ENCODE results near the gene KLHL36. TPM values are rescaled to one million over a fixed set of nuclear protein-coding genes. Genes with fewer than 3 reads are reported as not detected.

The KLHL36 gene
- total RNA-seq, 2 donors from 2014 or later, result 45.1 to 61.8 TPM

DNA sequence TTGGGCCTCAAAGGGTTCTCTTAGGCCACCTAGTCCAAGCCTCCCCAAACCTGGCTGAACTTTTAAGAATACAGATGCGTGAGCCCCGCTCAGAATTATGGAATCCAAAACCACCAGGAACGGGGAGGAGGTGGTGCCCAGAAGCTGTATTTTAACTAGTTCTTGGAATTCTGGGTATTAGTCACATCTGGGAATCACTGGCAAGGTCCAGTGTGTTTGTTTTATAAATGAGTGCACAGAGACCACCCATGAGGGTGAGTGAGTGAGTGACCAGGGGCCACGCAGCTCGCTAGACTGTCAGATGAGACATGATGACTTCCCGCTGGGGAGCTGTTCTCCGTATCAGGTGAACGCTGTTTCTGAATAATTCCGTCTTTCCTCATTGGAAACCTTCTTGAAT is 14.2 kb downstream of the KLHL36 start:
- no peak for DNase-seq
- no peak for ATAC-seq
- intact Hi-C loops (cut with DNase I, micrococcal nuclease), result no loop called here

DNA sequence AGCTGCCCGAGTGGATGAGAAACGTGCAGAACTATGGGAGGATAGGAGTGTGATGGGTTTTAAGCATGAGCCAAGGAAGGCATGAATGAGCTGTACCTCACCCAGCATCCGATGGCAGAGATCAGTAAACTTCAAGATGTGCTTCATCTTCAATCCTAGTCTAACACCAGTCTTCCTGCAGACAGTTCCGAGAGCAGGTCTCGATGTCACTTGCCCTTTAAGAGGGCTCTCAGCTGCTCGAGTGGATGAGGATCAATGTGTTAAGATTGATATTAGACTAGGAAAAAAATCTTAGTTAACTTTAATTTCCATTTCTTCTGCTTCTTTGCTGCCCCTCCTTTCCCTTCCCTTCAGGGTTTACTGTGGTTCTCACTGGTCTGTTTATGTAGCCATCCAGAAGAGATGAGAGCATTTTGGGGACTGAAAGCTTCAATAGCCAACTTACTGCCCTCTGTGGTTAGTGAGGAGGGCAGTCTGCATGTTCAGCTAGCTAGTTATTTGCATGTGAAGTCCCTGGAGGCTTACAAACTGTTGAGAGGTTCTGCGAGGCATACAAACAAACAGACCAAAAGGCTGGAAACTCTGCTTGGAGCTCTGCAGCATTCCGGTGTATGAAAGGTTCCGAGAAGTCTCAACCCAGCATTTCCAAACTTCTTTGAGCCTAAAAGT is 15.3 kb downstream of the KLHL36 start:
- intact Hi-C loops (cut with DNase I, micrococcal nuclease), result no loop called here
- DNase-seq, result no peak
- no peak for ATAC-seq

DNA sequence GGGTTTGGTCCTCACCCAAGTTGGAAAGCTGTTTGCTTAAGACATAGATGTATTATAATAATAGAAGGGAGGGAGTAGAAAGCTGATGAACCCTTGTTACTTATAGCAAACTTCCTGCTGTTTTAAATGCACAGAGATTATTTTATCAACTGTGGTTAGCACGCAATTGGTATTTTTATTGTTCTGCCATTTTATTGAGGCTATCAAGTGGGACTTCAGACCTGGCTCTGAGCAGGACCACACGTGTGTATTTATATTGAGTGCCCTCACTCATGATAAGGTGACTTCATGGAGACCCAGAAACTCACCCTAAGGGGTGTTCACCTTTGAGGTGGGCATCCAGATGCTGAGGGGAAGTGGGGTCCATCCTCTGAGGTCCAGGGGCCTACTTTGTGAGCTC is 17.0 kb downstream of the KLHL36 start:
- DNase-seq, result no peak
- peak; percentile 82 for ATAC-seq
- intact Hi-C loops (cut with DNase I, micrococcal nuclease), result no loop called here

DNA sequence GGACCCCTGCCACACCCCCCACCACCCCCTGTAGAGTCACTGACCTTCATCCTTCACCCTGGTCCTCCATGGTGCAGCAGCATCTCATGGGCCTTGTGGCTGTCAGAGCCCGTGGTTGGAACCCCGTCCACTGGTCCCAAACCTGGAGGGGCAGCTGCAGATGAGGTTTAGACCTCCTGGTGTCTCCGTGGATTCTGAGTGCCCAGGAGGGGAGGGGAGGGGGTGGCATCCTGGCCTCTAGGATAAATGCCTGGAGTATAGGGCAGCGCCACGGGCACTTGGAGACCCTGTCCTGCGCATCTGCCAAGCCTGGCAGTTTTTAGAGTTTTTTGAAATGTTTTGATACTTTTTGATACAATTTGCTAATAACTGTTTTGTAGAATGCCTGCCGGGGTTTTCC is 17.5 kb downstream of the KLHL36 start:
- DNase-seq (no peak), ATAC-seq (no peak)
- intact Hi-C loops (cut with DNase I, micrococcal nuclease), result no loop called here

DNA sequence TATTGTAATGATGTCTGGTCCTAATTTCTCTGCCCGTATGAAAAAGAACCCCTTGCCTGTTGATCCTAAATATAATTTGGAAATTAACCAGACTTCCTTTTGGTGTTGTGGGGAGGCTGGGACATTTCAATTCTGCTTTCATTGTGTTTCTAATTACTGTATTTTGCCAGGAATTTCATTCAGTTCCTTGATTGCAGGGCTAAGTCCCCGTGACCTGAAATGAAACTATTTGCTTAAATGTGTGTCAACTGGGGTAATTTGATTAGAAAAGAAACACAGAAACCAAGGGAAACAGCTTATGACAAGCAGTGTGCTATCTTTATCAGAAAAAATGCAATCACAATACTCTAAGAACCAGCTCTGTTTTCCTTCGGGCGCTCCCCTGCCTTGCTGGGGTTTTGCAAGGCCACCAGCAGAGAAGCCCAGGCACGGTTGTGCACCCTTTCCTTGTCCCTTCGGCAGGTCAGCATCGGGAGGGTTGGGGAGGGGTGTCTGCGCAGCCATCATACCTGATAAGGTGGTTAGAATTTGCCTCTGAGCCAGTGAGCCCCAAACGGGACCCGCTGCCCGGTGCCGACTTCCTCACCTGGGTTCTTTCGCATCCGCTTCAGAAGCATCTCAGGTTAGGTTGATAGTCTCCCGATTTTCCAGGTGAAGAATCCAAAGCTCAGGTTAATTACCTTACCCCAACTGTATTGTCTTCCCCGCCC is 19.4 kb downstream of the KLHL36 start:
- no peak for DNase-seq
- ATAC-seq, result no peak
- intact Hi-C loops (cut with DNase I, micrococcal nuclease), result no loop called here

DNA sequence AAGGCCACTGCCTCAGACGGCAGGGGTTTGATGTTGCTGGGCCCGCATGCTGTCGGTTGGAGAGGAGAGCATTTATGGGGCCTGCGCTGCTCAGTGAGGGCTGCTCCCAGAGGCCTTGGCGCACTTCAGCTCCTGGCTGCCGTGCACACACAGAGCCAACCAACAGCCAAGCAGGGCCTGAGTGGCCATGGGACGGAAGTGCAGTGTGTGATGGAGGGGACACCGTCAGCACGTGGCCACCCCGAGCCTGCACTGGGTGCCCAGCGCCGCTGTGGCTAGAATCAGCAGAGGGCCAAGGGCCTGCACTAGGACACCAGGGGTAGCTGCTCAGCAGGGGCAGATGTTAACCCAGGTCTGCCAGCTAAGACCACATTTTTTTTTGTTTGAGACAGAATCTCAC is 21.8 kb downstream of the KLHL36 start:
- ATAC-seq (no peak), DNase-seq (no peak)
- intact Hi-C loops (cut with DNase I, micrococcal nuclease), result no loop called here

DNA sequence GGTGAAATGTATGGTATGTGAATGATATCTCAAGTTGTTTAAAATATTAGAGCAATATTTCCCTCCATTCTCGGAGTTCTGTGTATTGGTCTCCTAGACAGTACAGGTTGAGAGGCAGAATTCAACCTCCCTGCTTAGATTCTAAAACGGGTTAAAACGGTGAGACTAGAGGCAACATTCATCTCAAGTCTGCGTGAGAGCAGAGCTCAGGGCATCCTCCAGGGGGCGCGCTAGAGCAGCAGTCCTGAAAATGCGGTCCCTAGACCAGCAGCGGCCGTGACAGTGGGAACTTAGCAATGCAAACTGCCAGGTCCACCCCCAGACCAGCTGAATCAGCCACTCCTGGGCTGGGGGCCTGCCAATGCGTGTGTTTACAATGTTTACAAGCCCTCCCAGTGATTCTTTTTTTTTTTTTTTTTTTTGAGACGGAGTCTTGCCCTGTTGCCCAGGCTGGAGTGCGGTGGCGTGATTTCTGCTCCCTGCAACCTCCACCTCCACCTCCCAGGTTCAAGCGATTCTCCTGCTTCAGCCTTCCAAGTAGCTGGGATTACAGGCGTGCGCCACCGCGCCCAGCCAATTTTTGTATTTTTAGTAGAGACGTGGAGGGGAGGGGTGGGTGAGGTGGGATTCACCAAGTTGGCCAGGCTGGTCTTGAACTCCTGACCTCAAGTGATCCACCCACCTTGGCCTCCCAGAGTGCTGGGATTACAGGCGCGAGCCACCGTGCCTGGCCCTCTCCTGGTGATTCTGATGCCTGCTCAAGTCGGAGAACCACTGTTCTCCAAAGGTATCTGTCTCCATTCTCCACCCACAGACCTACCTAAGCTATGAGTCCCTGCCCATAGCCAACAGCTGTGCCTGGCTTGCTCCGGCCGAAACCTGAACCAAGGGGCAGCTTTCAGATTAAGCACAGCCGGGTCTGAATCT is 24.2 kb downstream of the KLHL36 start:
- intact Hi-C loops (cut with DNase I, micrococcal nuclease), result loop anchor here in 1 of 2 donors (2.0 kb wide), 1 partner anchor 52 kb away; no protein-coding TSS in a partner anchor
- ATAC-seq, result peak; percentile 88
- DNase-seq, result peak; percentile 60 to 85

DNA sequence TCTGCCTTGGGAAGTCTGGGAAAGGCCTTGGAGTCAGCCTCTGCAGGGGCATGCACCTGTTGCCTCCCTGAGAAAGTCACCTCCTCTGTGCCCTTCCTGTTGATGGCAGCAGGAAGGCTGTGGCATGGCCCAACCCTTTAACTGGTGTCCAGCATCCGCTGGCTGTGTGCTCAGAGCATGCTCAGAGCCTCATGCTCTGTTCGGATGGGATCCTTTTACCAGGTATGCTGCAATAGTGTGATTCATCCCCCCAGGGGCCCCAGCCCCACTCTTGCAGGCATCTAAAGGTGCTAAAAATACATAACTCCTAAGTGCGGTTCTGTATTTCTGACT is 24.9 kb downstream of the KLHL36 start:
- ATAC-seq (no peak), DNase-seq (no peak)
- intact Hi-C loops (cut with DNase I, micrococcal nuclease), result loop anchor here in 1 of 2 donors (2.0 kb wide), 1 partner anchor 52 kb away; no protein-coding TSS in a partner anchor

DNA sequence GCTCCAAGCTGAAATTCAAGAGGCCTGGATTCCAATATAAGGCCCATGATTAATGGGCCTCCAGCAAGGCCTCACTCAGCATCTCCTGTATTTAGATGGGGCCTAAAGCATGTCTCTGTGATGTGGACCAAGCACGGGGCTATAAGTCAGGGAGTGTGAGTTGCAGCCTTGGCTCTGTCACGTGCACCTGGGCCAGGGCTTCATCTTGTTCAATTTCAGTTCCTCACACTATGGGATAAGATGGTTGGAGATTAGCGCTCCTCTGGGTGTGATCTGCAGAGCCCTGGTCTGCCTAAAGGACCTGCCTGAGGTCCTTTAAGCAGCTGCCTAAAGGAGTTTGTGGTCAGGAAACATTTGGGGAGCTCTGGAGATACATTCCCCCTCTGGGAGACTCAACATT is 25.2 kb downstream of the KLHL36 start:
- ATAC-seq, result no peak
- DNase-seq, result no peak
- intact Hi-C loops (cut with DNase I, micrococcal nuclease), result loop anchor here in 1 of 2 donors (2.0 kb wide), 1 partner anchor 51 kb away; no protein-coding TSS in a partner anchor

DNA sequence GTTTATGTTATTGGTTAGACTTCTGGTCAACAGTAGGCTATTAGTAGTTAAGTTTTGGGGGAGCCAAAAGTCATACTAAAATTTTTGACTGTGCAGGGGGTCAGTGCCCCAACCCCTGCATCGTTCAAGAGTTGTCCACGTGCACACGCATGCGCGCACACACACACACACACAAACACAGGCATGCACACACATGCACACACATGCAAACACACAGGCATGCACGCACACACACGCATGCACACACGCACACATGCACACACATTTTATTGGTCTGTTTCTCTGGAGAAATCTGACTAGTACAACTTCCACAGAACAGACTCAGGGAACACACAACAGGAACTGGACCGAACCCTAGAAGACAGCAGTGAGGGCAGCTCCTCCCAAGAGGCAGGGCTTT is 27.1 kb downstream of the KLHL36 start:
- ATAC-seq (no peak), DNase-seq (no peak)
- intact Hi-C loops (cut with DNase I, micrococcal nuclease), result no loop called here

DNA sequence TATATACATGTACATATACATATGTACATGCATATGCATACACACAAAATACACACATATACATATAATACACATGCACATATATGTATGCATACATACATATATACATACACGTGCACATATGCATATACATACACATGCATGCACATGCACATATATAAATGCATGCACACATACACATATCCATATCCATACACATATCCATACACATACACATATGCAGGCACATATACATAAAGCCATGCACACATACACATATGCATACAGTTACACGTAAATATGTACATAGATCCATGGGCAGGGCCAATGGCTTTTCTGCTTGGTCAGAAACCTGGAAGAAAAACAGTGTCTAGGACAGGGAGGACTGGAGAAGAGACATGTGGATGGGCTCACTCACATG is 27.6 kb downstream of the KLHL36 start:
- intact Hi-C loops (cut with DNase I, micrococcal nuclease), result no loop called here
- ATAC-seq (no peak), DNase-seq (no peak)

DNA sequence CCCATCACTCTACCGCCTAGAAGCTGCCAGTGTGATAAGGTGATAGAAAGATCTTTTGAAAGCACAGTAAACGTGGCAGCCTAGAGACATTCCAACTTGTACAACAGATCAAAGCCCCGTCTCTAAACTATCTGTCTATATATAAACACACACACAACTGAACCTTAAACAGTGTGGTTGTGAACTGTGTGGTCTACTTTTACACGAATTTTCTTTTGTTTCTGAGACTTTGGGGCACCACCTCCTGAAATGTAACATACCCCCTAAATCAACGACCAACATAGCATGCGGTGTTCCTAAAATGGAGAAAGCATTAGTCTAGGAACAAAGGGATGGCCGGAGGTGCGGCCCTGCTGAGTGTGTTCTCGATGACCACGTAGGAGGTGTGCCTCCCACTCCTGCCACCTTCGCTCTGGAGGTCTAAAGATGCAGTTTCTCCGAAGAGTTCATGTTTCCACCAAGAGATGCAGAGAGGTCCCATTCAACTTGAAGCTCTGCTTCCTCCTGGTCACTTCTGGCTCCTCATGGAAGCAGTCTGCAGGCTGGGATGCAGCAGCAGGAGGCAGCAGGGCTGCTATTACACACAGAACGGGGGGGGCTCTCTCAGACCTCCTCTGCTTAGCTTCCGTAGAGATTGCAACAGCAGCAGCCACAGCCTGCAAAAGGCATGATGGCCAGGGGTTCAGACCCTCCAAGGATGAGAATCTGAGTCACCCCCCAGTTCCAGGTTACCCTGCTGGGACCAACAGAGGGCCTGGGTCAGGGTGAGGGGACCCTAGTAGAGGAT is 28.9 kb downstream of the KLHL36 start:
- DNase-seq (no peak), ATAC-seq (no peak)
- intact Hi-C loops (cut with DNase I, micrococcal nuclease), result no loop called here

DNA sequence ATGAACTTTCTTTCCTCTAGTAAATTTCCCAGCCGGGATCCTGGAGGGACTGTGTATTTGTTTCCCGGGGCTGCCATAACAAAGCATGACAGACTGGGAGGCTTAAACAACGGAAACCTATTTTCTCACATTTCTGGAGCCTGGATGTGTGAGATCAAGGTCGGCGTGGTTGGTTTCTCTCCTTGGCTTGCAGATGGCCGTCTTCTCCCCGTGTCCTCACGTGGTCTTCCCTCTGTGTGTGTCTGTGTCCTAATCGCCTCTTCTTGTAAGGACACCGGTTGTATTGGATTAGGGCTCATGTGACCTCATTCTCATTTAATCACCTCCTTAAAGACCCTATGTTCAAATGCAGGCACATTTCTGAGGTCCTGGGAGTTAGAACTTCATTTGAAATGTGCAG is 29.5 kb downstream of the KLHL36 start:
- DNase-seq (no peak), ATAC-seq (no peak)
- intact Hi-C loops (cut with DNase I, micrococcal nuclease), result no loop called here

DNA sequence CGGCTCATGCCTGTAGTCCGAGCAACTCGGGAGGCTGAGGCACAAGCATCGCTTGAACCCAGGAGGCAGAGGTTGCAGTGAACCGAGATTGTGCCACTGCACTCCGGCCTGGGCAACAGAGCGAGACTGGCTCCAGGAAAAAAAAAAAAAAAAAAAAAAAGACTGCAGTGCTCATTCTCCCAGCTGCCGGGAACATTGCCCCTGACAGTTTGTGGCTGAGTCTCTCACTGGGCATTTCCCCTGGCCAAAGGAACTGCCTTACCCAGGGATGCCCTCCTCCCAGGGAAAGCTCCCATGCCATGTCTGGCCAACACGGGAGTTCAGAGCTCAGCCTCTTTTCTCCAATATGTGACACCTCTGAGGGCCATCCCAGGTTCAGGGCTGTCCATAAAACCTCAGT is 30.2 kb downstream of the KLHL36 start:
- no peak for ATAC-seq
- intact Hi-C loops (cut with DNase I, micrococcal nuclease), result no loop called here
- DNase-seq, result no peak

DNA sequence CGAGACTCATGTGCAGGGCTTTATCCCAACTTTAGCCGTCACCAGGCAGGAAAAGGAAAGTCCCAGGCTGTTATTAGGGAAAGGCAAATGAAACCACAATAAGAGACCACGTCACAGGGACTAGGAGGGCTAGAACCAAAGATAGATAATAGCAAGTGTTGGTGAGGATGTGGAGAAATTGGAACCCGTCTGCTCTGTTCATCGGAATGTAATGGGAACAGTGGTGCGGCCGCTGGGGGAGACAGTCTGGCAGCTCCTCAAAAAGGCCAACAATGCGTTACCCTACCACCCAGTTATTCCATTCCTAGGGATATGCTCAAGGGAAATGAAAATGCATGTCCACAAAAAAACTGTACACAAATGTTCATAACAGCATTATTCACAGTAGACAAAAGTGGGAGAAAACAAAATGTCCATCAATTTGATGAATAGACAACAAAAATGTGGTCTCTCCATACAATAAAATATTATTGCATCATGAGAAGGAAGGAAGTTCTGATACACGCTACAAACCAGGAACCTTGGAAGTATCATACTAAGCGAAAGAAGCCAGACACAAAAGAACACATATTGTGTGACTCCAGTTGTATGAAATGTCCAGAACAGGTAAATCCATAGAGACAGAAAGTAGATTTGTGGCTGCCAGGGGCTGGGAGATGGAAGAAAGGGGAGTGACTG is 32.0 kb downstream of the KLHL36 start:
- ATAC-seq, result no peak
- DNase-seq, result no peak
- intact Hi-C loops (cut with DNase I, micrococcal nuclease), result no loop called here

DNA sequence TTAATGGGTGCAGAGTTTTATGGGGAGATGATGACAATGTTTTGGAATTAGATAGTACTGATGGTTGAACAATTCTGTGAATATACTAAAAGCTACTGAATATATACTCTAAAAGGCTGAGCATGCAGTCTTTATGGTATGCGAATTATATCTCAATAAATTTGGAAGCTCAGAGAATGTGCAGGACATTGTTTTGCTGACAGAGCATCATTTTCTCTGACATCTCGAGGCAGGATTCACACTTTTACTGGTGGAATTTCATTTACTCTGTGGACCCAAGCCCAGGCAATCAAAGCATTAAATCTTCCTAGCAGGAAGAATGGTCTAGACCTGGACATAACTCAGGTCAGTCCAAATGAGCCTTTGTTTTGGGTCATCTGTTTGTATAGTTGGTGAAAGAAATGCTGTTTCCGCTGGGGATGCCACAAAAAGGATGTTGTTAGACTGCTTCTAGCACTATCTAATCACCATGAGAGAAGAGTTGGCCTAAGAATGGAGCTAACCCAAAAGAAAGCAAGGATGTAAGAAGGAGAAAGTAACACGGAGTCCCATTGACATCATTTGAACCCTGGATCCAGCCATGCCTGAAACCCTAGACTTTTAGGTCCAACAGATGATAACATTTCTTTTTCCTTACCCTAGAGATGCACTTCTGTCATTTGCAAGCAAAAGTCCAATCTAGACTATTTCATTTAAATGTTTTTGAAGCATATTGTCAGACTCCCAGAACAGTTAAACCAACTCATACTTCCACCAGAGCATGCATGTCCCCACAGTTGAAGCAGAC is 32.7 kb downstream of the KLHL36 start:
- no peak for DNase-seq
- ATAC-seq, result no peak
- intact Hi-C loops (cut with DNase I, micrococcal nuclease), result no loop called here

DNA sequence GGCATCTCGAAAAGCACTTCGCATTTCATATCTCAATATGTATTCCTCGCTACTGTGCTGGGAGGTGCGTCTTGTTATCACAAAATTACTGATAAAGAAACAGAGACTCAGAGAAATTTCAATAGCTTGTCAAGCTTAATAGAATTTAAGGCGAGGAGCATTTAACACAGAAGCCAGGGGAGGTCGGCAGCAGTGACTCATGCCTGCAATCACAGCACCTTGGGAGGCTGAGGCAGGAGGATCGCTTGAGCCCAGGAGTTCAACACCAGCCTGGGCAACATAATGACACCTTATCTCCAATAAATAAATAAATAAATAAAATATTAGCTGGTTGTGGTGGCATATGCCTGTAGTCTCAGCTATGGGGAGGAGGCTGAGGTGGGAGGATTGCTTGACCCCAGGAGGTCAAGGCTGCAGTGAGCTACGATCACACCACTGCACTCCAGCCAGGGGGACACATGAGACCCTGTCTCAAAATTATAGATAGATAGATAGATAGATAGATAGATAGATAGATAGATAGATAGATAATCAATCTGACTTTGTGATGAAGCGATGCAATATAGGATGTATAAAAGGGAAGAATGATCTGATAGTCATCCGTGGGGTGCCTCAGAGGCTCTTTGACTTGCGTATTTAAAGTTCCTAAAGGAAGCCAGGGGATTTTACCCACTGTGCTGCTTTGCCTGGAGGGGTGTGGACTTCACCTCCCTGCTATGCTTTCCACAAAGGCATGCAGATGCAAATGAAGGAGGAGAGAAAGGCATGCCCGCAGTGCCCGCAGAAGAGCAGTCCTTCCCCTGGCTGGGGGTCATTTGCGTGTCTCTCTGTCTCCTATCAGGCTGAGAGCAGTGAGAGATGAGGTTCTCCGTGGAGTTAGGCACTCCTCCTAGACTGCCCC is 35.6 kb downstream of the KLHL36 start:
- DNase-seq (no peak), ATAC-seq (no peak)
- intact Hi-C loops (cut with DNase I, micrococcal nuclease), result no loop called here
